ENCODE results near the gene SFI1.

GRCh38 chr22:31653944-31654343 is 157.6 kb downstream of the SFI1 start:
- TF ChIP-seq YY1 (IDR thresholded peaks at IDR 0.05; ENCODE audit: low read depth, low read length) = no peak
- TF ChIP-seq, protein P1, sequence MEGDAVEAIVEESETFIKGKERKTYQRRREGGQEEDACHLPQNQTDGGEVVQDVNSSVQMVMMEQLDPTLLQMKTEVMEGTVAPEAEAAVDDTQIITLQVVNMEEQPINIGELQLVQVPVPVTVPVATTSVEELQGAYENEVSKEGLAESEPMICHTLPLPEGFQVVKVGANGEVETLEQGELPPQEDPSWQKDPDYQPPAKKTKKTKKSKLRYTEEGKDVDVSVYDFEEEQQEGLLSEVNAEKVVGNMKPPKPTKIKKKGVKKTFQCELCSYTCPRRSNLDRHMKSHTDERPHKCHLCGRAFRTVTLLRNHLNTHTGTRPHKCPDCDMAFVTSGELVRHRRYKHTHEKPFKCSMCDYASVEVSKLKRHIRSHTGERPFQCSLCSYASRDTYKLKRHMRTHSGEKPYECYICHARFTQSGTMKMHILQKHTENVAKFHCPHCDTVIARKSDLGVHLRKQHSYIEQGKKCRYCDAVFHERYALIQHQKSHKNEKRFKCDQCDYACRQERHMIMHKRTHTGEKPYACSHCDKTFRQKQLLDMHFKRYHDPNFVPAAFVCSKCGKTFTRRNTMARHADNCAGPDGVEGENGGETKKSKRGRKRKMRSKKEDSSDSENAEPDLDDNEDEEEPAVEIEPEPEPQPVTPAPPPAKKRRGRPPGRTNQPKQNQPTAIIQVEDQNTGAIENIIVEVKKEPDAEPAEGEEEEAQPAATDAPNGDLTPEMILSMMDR (IDR thresholded peaks at IDR 0.05; ENCODE audit: control extremely low read depth in 1 of 3, insufficient read depth in 1 of 3, low read depth in 1 of 3, low read length in 3 of 3) = no peak
- no peak for TF ChIP-seq POLR2AphosphoS5 (IDR thresholded peaks at IDR 0.05; ENCODE audit: low read depth, low read length)
- TF ChIP-seq PHF8 (conservative IDR thresholded peaks at IDR 0.05; ENCODE audit: low read depth, low read length) = no peak
- TF ChIP-seq, protein P2, sequence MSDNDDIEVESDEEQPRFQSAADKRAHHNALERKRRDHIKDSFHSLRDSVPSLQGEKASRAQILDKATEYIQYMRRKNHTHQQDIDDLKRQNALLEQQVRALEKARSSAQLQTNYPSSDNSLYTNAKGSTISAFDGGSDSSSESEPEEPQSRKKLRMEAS (IDR thresholded peaks at IDR 0.05) = no peak
- TF ChIP-seq EGR1 (IDR thresholded peaks at IDR 0.05; ENCODE audit: borderline replicate concordance, low read depth, low read length) = no peak
- no peak for TF ChIP-seq USF2 (IDR thresholded peaks at IDR 0.05; ENCODE audit: low read length)
- no peak for TF ChIP-seq EP300 (IDR thresholded peaks at IDR 0.05; ENCODE audit: borderline replicate concordance in 1 of 2, low read depth in 2 of 2, low read length in 2 of 2)
